H1 (cell line): ENCODE results near the gene IFT43. TPM values are rescaled to one million over a fixed set of nuclear protein-coding genes. Genes with fewer than 3 reads are reported as not detected.

Source experiments
- CTCF ChIA-PET: fragments of 300-600 bp; sonication (Branson Sonifier 250); formaldehyde crosslinking; loops from one replicate; lab custom pipeline; 2021; ENCODE audit not compliant: partially characterized antibody; lab: Charles Lee
- POLR2A ChIA-PET: fragments of 300-600 bp; sonication (Branson Sonifier 250); formaldehyde crosslinking; loops from one replicate; lab custom pipeline; 2021; ENCODE audit warnings: inconsistent platforms; ENCODE audit not compliant: partially characterized antibody; lab: Charles Lee
- DNase-seq, 2 experiments: peaks; one replicate each; pipeline versions ENCODE4 v3.0.0 to v3.0.0-alpha.2; 2010 to 2022; ENCODE audit warnings: low spot score in 2 of 2, low read depth in 1 of 2, mixed read lengths in 1 of 2
- FAIRE-seq: peaks from 2 replicates; lab custom pipeline; 2011; peaks lifted over from hg19 to GRCh38; lab: Jason Lieb, UNC
- H2AFZ ChIP-seq: 2 replicates; pipeline ENCODE4 v1.8.1; 2012; ENCODE audit warnings: low read length, inconsistent platforms
- H2AK5ac ChIP-seq: 2 replicates; pipeline ENCODE4 v1.6.1; 2013; ENCODE audit warnings: low read depth, low read length
- H2BK120ac ChIP-seq: replicated peaks from 2 replicates; pipeline ENCODE3; 2013; ENCODE audit warnings: low read depth, low read length, inconsistent platforms
- H2BK12ac ChIP-seq: 2 replicates; pipeline ENCODE4 v1.6.1; 2013; ENCODE audit warnings: low read depth, low read length
- H2BK15ac ChIP-seq: 2 replicates; pipeline ENCODE4 v1.6.1; 2013; ENCODE audit warnings: low read length
- H2BK20ac ChIP-seq: 2 replicates; pipeline ENCODE4 v1.6.1; 2013; ENCODE audit warnings: low read length
- H2BK5ac ChIP-seq: 2 replicates; pipeline ENCODE4 v1.6.1; 2013; ENCODE audit warnings: low read depth, low read length
- H3K14ac ChIP-seq: 2 replicates; pipeline ENCODE4 v1.6.1; 2013; ENCODE audit warnings: inconsistent platforms; ENCODE audit not compliant: insufficient read length
- H3K18ac ChIP-seq: 2 replicates; pipeline ENCODE4 v1.6.1; 2013; ENCODE audit warnings: low read length; ENCODE audit errors: extremely low read depth
- H3K23ac ChIP-seq: 2 replicates; pipeline ENCODE4 v1.6.1; 2013; ENCODE audit warnings: inconsistent platforms; ENCODE audit not compliant: insufficient read length
- H3K23me2 ChIP-seq: 2 replicates; pipeline ENCODE4 v1.6.1; 2013; ENCODE audit warnings: low read depth, low read length
- H3K27ac ChIP-seq: 2 replicates; pipeline ENCODE4 v1.6.1; 2011; ENCODE audit warnings: low read depth, low read length, inconsistent platforms
- H3K27me3 ChIP-seq, 4 experiments: replicated peaks in 1 of 4; 1 replicate in 1 of 4; 2 replicates in 3 of 4; pipeline versions ENCODE4 v1.6.1 to v1.8.1; 2011 to 2013; ENCODE audit warnings: low read length in 3 of 4, mild to moderate bottlenecking in 3 of 4, inconsistent platforms in 2 of 4, mixed read lengths in 2 of 4, moderate library complexity in 1 of 4; ENCODE audit not compliant: control insufficient read depth in 3 of 4, insufficient read depth in 3 of 4; ENCODE audit errors: extremely low read depth in 1 of 4
- H3K36me3 ChIP-seq, 4 experiments: 2 replicates each; pipeline versions ENCODE4 v1.6.1 to v1.8.1; 2011 to 2013; ENCODE audit warnings: mild to moderate bottlenecking in 4 of 4, low read length in 3 of 4, moderate library complexity in 2 of 4, control low read depth in 1 of 4, inconsistent platforms in 1 of 4; ENCODE audit not compliant: insufficient read depth in 4 of 4, control insufficient read depth in 2 of 4
- H3K4ac ChIP-seq: replicated peaks from 2 replicates; pipeline ENCODE3; 2013; ENCODE audit warnings: low read length, low read depth, mixed read lengths, inconsistent platforms; ENCODE audit not compliant: insufficient read length
- H3K4me1 ChIP-seq, 4 experiments: replicated peaks in 1 of 4; 1 replicate in 1 of 4; 2 replicates in 3 of 4; pipeline versions ENCODE4 v1.6.1 to v1.8.1; 2011 to 2013; ENCODE audit warnings: low read length in 3 of 4, inconsistent platforms in 2 of 4, mixed read lengths in 1 of 4; ENCODE audit not compliant: insufficient read depth in 4 of 4, control insufficient read depth in 3 of 4
- H3K4me2 ChIP-seq, 2 experiments: 2 replicates each; pipeline versions ENCODE4 v1.6.1 to v1.8.1; 2011 to 2013; ENCODE audit warnings: low read depth in 2 of 2, low read length in 2 of 2, control low read depth in 1 of 2, inconsistent platforms in 1 of 2, mild to moderate bottlenecking in 1 of 2; ENCODE audit not compliant: insufficient read depth in 1 of 2
- H3K4me3 ChIP-seq, 4 experiments: fragments of 200-600, 300-600 bp in 1 of 4; sonication (generic), shearing (Covaris generic), sonication (Bioruptor Twin) in 1 of 4; 2 replicates each; pipeline versions ENCODE4 v1.5.1 to v1.8.1; 2011 to 2016; ENCODE audit warnings: low read length in 4 of 4, low read depth in 3 of 4, control low read depth in 2 of 4, inconsistent platforms in 2 of 4, mild to moderate bottlenecking in 2 of 4, mixed read lengths in 1 of 4, moderate library complexity in 1 of 4; ENCODE audit not compliant: insufficient read depth in 2 of 4; ENCODE audit errors: extremely low read depth in 1 of 4
- H3K56ac ChIP-seq: replicated peaks from 2 replicates; pipeline ENCODE3; 2013; ENCODE audit warnings: low read depth, mild to moderate bottlenecking, mixed read lengths, low read length, inconsistent platforms; ENCODE audit not compliant: insufficient read length
- H3K79me1 ChIP-seq: 2 replicates; pipeline ENCODE4 v1.6.1; 2013; ENCODE audit warnings: low read depth, low read length, control low read depth
- H3K79me2 ChIP-seq, 2 experiments: 2 replicates each; pipeline versions ENCODE4 v1.6.1 to v1.8.1; 2012 to 2013; ENCODE audit warnings: low read length in 2 of 2, mild to moderate bottlenecking in 2 of 2, inconsistent platforms in 1 of 2; ENCODE audit not compliant: insufficient read depth in 2 of 2, control insufficient read depth in 1 of 2
- H3K9ac ChIP-seq, 4 experiments: replicated peaks in 1 of 4; 1 replicate in 1 of 4; 2 replicates in 3 of 4; pipeline versions ENCODE4 v1.6.1 to v1.8.1; 2011 to 2013; ENCODE audit warnings: low read depth in 3 of 4, low read length in 3 of 4, control low read depth in 2 of 4, mild to moderate bottlenecking in 2 of 4, moderate library complexity in 2 of 4, inconsistent platforms in 1 of 4; ENCODE audit errors: extremely low read depth in 1 of 4
- H3K9me3 ChIP-seq, 2 experiments: 2 replicates each; pipeline versions ENCODE4 v1.6.1 to v1.8.1; 2012 to 2013; ENCODE audit warnings: mild to moderate bottlenecking in 2 of 2, moderate library complexity in 2 of 2, control low read depth in 1 of 2, inconsistent platforms in 1 of 2, low read depth in 1 of 2, low read length in 1 of 2, mixed read lengths in 1 of 2; ENCODE audit not compliant: insufficient read depth in 2 of 2
- H4K20me1 ChIP-seq, 2 experiments: replicated peaks in 1 of 2; 2 replicates each; pipeline versions ENCODE3 to v1.8.1; 2011 to 2013; ENCODE audit warnings: inconsistent platforms in 2 of 2, low read length in 2 of 2, mild to moderate bottlenecking in 1 of 2; ENCODE audit not compliant: insufficient read depth in 2 of 2, control insufficient read depth in 1 of 2
- H4K5ac ChIP-seq: 2 replicates; pipeline ENCODE4 v1.6.1; 2013; ENCODE audit warnings: low read length, low read depth, mixed read lengths, inconsistent platforms; ENCODE audit not compliant: insufficient read length
- H4K8ac ChIP-seq: 2 replicates; pipeline ENCODE4 v1.8.0; 2013; ENCODE audit warnings: mild to moderate bottlenecking, moderate library complexity, low read length, inconsistent platforms; ENCODE audit not compliant: insufficient read depth; ENCODE audit errors: extremely low read depth
- H4K91ac ChIP-seq: replicated peaks from 2 replicates; pipeline ENCODE3; 2013; ENCODE audit warnings: low read length, mixed read lengths, inconsistent platforms; ENCODE audit not compliant: insufficient read length
- BCL11A ChIP-seq, 2 experiments: IDR thresholded peaks; one replicate each; pipeline ENCODE4 v1.6.1; 2011; ENCODE audit warnings: low read depth in 2 of 2, low read length in 2 of 2, mild to moderate bottlenecking in 2 of 2
- CHD1 ChIP-seq: IDR thresholded peaks from 2 replicates; pipeline ENCODE4 v1.6.1; 2012; ENCODE audit warnings: low read depth, low read length, improper control_type of control experiment
- NRF1 ChIP-seq: IDR thresholded peaks from 2 replicates; pipeline ENCODE4 v1.6.1; 2011; ENCODE audit warnings: mild to moderate bottlenecking, low read depth, low read length, improper control_type of control experiment
- POLR2A ChIP-seq, 2 experiments: IDR thresholded peaks; 1 replicate in 1 of 2; 2 replicates in 1 of 2; pipeline ENCODE4 v1.6.1; 2011; ENCODE audit warnings: low read depth in 2 of 2, low read length in 2 of 2, mild to moderate bottlenecking in 2 of 2; ENCODE audit errors: control extremely low read depth in 1 of 2
- RAD21 ChIP-seq, 2 experiments: IDR thresholded peaks in 1 of 2; conservative IDR thresholded peaks in 1 of 2; 2 replicates each; pipeline ENCODE4 v1.6.1; 2011; ENCODE audit warnings: low read depth in 2 of 2, low read length in 2 of 2, improper control_type of control experiment in 1 of 2, inconsistent platforms in 1 of 2, mild to moderate bottlenecking in 1 of 2, moderate library complexity in 1 of 2
- TAF1 ChIP-seq: IDR thresholded peaks from 2 replicates; pipeline ENCODE4 v1.6.1; 2011; ENCODE audit warnings: mild to moderate bottlenecking, low read depth, low read length
- WGBS, 2 experiments: shearing (Covaris generic) in 1 of 2; methylation state at CpG; one replicate each; pipeline versions ENCODE4 v1.1.6 to v1.1.7; 2013 to 2015; ENCODE audit warnings: low lambda C conversion rate in 2 of 2, mixed read lengths in 2 of 2, inconsistent platforms in 1 of 2, low coverage in 1 of 2, missing lambda C conversion rate in 1 of 2; ENCODE audit not compliant: insufficient replicate concordance in 2 of 2, insufficient coverage in 1 of 2, insufficient read length in 1 of 2; ENCODE audit errors: extremely low coverage in 1 of 2, missing lambda C conversion rate in 1 of 2; 5-methylcytosine and 5-hydroxymethylcytosine counted together
- polyA plus RNA-seq, 7 experiments: library from polyadenylated mRNA; depleted of rRNA in 3 of 7; stranded (reverse) in 5 of 7; unstranded in 2 of 7; fragments of >200 nt in 5 of 7; fragments of 200-250 nt in 2 of 7; gene quantifications; 1 replicate in 5 of 7; 2 replicates in 1 of 7; 4 replicates in 1 of 7; pipeline versions ENCODE4 v1.2.1 to v1.2.3, GENCODE V29; 2011 to 2013; ENCODE audit warnings: missing spikeins in 2 of 7, mixed read lengths in 2 of 7
- total RNA-seq: library from RNA; stranded (reverse); fragmentation: NEBNext Ultra II Directional; extraction: Animal tissue kit (Norgen Biotek cat#: 25700); gene quantifications from 2 replicates; pipeline ENCODE4 v1.2.1, GENCODE V29; 2021

IFT43 gene
- total and polyA plus RNA-seq, 2 of the 8 experiments (the other 6 are each of a cell fraction or from before 2014, with no cell fraction given) = 17.0 to 20.8 TPM

GRCh38 chr14:76100236-76100635, 114.7 kb downstream of the IFT43 start:
- Histone ChIP-seq H3K14ac (no peak overlapping the region), H3K27me3 (no peaks in the 10 kb centered on the region), H4K20me1 (no peaks in the 10 kb centered on the region), H3K9ac (no peak overlapping the region), H2AK5ac (no peak overlapping the region), H3K18ac (no peak overlapping the region), H3K4me2 (no peak overlapping the region), H3K36me3 (no peaks in the 10 kb centered on the region), H3K79me1 (no peaks in the 10 kb centered on the region), H2AFZ (no peak overlapping the region), H3K9me3 (no peaks in the 10 kb centered on the region), H4K91ac (no peak overlapping the region), H3K4me1 (peaks cover 0 to 5% (median 2%) of the 10 kb centered on the region in 4 experiments; a peak in 4 of 7 replicates), H4K8ac (no peak overlapping the region), H3K56ac (no peak overlapping the region), H2BK12ac (no peak overlapping the region), H2BK20ac (no peak overlapping the region), H4K5ac (no peak overlapping the region), H2BK15ac (no peak overlapping the region), H3K79me2 (no peaks in the 10 kb centered on the region), H3K4ac (no peak overlapping the region), H3K4me3 (no peak overlapping the region), H2BK5ac (no peak overlapping the region), H3K23ac (no peak overlapping the region), H3K27ac (no peak overlapping the region), H3K23me2 (no peaks in the 10 kb centered on the region), H2BK120ac (no peak overlapping the region)
- WGBS, 2 experiments = 84% methylated on average over 14 of the region's 14 CpGs; no CpG with 5 or more reads in 1 of the 2 experiments
- TF ChIP-seq TAF1 (no peak), CHD1 (no peak), BCL11A (IDR thresholded peaks at IDR 0.05; ENCODE audit: low read depth in 2 of 2, low read length in 2 of 2) (no peak), POLR2A (IDR thresholded peaks at IDR 0.05; ENCODE audit: control extremely low read depth in 1 of 2, low read depth in 2 of 2, low read length in 2 of 2) (no peak), RAD21 (IDR thresholded peaks at IDR 0.05 in 1 of 2, conservative IDR thresholded peaks at IDR 0.05 in 1 of 2; ENCODE audit: low read depth in 2 of 2, low read length in 2 of 2) (no peak), NRF1 (no peak)
- no peak for DNase-seq
- CTCF ChIA-PET = interaction anchor here (0.5 to 4.3 kb wide), 5 partner anchors 10 to 548 kb away, joined by 3 to 24 read pairs (median 3); no protein-coding TSS in a partner anchor
- POLR2A ChIA-PET = no interaction called here
- FAIRE-seq = no peak
